ENCODE data around the gene SP3. TPM values are rescaled to one million over a fixed set of nuclear protein-coding genes. Genes with fewer than 3 reads are reported as not detected.
A peak's percentile ranks its signal among the peaks of the same experiment; 100 is the strongest.

The SP3 gene
- total RNA-seq (ENCODE audit: insufficient read depth, low replicate concordance): 125 TPM

DNA sequence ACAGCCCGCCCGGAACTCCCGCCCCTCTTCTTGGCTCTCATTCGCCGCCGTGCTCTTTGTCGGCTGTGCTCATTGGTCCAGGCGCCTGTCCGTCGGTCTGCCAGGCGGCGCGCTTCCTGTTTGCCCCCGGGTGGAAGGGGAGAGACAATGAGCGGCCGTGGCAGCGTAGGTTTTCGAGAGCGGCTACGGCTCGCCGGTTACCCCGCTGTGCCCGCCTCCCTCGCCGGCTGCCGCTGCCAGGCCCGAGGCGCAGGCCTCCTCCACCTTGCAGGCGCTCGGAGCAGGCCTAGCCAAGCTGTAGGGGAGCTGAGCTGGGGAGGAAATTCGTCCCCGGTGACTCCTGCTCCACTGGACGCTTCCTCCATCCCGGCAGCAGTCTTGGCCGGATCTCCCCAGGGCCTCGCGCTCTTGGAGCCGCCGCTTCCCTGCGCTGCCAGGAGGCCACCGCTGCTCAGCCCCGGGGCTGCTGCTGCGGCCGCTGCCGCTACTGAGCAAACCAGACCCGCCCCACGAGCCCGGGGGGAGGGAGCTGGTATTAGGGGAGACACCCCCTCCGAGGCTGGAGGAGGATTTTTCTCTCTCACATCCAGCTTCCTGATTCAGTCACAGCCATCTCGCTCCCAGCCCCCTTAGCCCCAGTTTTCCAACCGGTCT, at the start of gene SP3:
Gene SP3 (minus strand): TSS at position 2 of the 654 bp plus-strand sequence. CDS start 202 bp downstream, outside the sequence.
- DNase-seq (ENCODE audit: low spot score): peak; percentile 99

DNA sequence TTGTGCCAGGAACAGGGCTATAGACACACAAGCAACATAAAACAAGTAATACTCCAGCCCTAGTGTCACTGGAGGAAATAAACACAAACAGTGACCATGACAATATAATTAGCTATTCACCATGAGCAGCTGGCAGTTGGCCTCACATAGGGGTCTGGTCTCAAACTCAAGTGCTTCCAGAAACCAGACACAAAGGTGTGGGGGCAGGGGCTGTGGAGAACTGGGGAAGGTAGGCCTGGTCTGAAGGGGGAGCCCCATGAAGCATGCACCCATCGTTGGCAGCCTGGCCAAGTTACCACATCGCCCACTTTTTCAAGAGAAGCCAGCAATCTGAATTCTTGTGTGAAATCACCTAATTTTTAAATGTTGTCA, 49.5 kb upstream of the SP3 start:
- DNase-seq (ENCODE audit: low spot score): no peak

GRCh38 chr2:174014011-174014698, 49.0 kb upstream of the SP3 start:
- DNase-seq (ENCODE audit: low spot score): peak; percentile 28

GRCh38 chr2:174013315-174013751, 48.2 kb upstream of the SP3 start:
- peak; percentile 64 for DNase-seq (ENCODE audit: low spot score)

- peak; percentile 92 for DNase-seq (ENCODE audit: low spot score)
Measured at GRCh38 chr2:174012347-174013314, 47.5 kb upstream of the SP3 start.

DNA sequence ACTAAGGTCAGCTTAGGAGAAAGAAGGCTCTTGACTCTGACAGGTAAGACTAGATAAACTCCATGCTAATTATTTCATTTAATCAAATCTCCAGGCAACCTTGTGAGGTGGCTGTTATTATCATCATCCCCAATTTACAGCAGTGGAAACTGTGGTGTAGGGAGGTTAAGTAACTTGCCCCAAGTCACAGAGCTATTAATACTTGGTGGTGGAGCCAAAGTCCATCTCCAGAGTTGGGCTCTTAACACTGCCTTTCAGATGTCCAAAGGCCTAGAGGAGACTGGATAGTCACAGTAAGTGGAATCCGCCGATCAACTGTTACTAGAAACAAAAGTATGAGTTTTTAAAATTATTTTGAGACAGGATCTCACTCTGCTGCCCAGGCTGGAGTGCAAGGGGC, 46.6 kb upstream of the SP3 start:
- no peak for DNase-seq (ENCODE audit: low spot score)

DNA sequence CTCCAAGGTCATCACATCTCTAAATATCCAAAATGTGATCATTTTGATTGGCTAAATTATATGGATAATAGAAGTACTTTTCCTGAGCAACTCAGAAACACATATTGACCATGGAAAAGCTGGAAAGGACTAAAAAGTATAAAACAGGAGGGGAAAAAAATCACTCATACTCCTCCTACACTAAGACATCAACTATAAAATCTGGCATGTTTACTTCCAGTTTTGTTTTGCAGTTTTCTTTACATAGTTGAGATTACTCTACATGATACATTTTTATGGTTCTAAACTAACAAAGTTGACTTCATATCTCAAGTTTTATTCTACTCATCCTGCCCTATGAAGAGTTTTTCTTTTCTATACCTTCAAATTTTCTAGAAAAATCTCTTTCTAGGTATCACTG, 46.0 kb upstream of the SP3 start:
- DNase-seq (ENCODE audit: low spot score): no peak

DNA sequence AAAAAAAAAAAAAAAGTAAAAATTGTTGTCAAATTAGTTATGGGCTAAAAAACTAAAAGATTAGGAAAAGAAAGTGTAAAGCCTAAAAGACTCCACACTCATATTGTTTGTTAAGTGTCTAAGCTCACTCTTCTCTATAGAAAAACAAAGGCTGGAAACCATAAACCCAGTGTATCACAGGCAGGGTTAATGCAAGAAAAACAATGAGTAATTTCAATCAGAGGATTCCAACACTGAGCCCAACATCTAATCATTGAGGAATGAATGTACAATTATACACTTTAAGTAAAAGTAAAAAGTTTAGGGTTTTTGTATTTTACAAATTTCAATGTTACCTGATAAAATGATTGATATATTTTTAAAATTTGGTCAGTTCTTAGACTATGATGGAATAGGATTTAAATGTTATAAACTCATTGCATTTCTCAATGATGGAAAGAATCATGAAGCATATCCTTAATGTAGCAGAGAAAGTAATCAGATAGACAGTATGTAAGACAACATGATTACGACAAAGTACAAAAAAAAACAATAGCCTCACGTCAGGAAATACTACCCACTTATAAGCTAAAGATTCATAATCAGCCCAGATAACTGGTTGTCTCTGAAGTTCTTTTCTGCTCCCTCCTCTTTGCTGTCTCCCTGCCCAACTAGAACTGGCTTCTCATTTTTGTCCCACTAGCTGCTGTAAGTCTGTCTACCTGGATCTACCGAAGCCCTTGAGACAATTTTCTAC, 44.5 kb upstream of the SP3 start:
- no peak for DNase-seq (ENCODE audit: low spot score)

DNA sequence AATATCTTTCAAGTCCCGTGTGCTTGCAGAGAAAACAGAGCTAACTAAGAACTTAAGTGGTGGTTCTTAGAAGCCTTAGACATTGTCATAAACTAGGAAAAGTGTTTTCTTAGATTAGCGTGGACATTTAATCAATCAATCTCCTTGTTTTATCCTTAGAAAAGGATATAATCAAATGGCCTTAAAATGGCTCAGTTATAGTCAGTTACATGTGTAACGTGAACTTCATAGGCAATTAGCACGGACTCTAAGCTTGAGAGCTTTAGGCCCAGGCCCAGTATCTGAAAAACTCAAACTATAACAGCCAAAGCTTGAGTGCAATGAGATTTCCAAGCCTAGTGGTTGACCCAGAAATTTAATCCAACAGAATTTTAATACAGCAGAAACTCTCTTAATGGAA, 43.5 kb upstream of the SP3 start:
- DNase-seq (ENCODE audit: low spot score): no peak

GRCh38 chr2:174007010-174007409, 41.8 kb upstream of the SP3 start:
- DNase-seq (ENCODE audit: low spot score): no peak

GRCh38 chr2:174005801-174006419, 40.7 kb upstream of the SP3 start:
- no peak for DNase-seq (ENCODE audit: low spot score)

GRCh38 chr2:174004905-174005605, 39.9 kb upstream of the SP3 start:
- peak; percentile 93 for DNase-seq (ENCODE audit: low spot score)

- DNase-seq (ENCODE audit: low spot score): no peak
Measured at GRCh38 chr2:174003720-174004695, 38.8 kb upstream of the SP3 start.

DNA sequence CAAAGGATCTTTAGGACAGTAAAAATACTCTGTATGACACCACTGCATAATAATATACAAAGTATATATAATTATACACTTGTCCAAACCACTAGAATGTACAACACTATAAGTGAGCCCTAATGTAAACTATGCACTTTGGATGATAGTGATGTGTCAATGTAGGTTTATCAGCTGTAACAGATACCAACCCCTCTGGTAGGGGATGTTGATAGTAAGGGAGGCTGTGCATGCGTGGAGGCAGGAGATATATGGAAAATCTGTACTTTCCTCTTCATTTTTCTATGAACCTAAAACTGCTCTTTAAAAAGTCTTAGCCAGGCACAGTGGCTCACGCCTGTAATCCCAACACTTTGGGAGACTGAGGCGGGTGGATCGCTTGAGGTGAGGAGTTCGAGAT, 37.5 kb upstream of the SP3 start:
- no peak for DNase-seq (ENCODE audit: low spot score)

- no peak for DNase-seq (ENCODE audit: low spot score)
Measured at GRCh38 chr2:174001107-174001506, 35.9 kb upstream of the SP3 start.

DNA sequence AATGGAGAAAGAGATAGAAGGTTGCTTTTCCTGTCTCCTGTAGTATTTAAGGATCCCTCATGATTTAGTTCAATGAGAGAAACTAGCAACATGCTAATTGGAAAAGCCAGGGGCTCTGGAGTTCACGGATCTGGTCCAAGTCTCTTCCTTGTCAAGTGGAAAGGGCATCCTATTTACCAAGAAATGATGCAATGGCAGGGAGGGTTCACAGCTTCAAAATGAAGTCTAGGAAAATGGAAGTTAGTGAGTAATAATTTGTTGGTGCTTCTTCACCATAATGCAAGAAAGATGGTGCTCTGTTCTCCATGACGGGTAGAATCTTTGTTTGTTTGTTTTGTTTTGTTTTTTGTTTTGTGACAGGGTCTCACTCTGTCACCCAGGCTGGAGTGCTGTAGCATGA, 34.6 kb upstream of the SP3 start:
- DNase-seq (ENCODE audit: low spot score): no peak

DNA sequence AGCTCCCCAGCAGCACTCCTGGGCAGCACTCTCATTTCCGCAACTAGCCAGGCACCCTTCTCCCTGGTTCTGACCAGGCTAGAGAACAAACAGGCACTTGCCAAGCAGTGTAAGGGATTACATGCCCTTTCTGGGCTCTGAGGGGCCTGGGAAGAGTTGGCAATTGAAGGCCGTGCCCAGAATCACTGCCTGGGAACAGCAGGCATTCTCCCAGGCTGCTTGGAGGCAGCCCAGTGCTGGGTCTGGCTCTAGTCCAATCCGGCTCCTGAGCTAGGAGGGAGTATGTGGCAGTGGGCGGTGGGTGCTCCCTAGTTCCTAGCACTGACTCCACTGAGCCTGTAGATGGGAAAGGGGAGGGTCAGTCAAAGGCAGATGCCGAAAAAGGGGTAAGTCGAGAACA, 34.1 kb upstream of the SP3 start:
- DNase-seq (ENCODE audit: low spot score): no peak

GRCh38 chr2:173998386-173998785, 33.2 kb upstream of the SP3 start:
- DNase-seq (ENCODE audit: low spot score): no peak

- no peak for DNase-seq (ENCODE audit: low spot score)
Measured at GRCh38 chr2:173997753-173998152, 32.6 kb upstream of the SP3 start.
